Measurements from ENCODE around the gene ANO7. TPM values are rescaled to one million over a fixed set of nuclear protein-coding genes. Genes with fewer than 3 reads are reported as not detected.

The ANO7 gene
- total and polyA plus RNA-seq, 2 of the 8 experiments (the other 6 are each of a cell fraction or from before 2014, with no cell fraction given) = 3.2 to 6.9 TPM

GRCh38 chr2:241223211-241224017 lies 34.9 kb downstream of the ANO7 start (continued):
- TF ChIP-seq, protein P1, sequence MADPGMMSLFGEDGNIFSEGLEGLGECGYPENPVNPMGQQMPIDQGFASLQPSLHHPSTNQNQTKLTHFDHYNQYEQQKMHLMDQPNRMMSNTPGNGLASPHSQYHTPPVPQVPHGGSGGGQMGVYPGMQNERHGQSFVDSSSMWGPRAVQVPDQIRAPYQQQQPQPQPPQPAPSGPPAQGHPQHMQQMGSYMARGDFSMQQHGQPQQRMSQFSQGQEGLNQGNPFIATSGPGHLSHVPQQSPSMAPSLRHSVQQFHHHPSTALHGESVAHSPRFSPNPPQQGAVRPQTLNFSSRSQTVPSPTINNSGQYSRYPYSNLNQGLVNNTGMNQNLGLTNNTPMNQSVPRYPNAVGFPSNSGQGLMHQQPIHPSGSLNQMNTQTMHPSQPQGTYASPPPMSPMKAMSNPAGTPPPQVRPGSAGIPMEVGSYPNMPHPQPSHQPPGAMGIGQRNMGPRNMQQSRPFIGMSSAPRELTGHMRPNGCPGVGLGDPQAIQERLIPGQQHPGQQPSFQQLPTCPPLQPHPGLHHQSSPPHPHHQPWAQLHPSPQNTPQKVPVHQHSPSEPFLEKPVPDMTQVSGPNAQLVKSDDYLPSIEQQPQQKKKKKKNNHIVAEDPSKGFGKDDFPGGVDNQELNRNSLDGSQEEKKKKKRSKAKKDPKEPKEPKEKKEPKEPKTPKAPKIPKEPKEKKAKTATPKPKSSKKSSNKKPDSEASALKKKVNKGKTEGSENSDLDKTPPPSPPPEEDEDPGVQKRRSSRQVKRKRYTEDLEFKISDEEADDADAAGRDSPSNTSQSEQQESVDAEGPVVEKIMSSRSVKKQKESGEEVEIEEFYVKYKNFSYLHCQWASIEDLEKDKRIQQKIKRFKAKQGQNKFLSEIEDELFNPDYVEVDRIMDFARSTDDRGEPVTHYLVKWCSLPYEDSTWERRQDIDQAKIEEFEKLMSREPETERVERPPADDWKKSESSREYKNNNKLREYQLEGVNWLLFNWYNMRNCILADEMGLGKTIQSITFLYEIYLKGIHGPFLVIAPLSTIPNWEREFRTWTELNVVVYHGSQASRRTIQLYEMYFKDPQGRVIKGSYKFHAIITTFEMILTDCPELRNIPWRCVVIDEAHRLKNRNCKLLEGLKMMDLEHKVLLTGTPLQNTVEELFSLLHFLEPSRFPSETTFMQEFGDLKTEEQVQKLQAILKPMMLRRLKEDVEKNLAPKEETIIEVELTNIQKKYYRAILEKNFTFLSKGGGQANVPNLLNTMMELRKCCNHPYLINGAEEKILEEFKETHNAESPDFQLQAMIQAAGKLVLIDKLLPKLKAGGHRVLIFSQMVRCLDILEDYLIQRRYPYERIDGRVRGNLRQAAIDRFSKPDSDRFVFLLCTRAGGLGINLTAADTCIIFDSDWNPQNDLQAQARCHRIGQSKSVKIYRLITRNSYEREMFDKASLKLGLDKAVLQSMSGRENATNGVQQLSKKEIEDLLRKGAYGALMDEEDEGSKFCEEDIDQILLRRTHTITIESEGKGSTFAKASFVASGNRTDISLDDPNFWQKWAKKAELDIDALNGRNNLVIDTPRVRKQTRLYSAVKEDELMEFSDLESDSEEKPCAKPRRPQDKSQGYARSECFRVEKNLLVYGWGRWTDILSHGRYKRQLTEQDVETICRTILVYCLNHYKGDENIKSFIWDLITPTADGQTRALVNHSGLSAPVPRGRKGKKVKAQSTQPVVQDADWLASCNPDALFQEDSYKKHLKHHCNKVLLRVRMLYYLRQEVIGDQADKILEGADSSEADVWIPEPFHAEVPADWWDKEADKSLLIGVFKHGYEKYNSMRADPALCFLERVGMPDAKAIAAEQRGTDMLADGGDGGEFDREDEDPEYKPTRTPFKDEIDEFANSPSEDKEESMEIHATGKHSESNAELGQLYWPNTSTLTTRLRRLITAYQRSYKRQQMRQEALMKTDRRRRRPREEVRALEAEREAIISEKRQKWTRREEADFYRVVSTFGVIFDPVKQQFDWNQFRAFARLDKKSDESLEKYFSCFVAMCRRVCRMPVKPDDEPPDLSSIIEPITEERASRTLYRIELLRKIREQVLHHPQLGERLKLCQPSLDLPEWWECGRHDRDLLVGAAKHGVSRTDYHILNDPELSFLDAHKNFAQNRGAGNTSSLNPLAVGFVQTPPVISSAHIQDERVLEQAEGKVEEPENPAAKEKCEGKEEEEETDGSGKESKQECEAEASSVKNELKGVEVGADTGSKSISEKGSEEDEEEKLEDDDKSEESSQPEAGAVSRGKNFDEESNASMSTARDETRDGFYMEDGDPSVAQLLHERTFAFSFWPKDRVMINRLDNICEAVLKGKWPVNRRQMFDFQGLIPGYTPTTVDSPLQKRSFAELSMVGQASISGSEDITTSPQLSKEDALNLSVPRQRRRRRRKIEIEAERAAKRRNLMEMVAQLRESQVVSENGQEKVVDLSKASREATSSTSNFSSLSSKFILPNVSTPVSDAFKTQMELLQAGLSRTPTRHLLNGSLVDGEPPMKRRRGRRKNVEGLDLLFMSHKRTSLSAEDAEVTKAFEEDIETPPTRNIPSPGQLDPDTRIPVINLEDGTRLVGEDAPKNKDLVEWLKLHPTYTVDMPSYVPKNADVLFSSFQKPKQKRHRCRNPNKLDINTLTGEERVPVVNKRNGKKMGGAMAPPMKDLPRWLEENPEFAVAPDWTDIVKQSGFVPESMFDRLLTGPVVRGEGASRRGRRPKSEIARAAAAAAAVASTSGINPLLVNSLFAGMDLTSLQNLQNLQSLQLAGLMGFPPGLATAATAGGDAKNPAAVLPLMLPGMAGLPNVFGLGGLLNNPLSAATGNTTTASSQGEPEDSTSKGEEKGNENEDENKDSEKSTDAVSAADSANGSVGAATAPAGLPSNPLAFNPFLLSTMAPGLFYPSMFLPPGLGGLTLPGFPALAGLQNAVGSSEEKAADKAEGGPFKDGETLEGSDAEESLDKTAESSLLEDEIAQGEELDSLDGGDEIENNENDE (IDR thresholded peaks at IDR 0.05; ENCODE audit: insufficient replicate concordance, low read length) = no peak
- 0 out of 3 replicates have a peak, but pooled peaks of 1 of the 2 experiments have one; percentile 37 for TF ChIP-seq POLR2A (IDR thresholded peaks at IDR 0.05; ENCODE audit: control extremely low read depth in 1 of 2, low read depth in 2 of 2, low read length in 2 of 2)
